HG02610 (cell line): ENCODE data around the gene ELOVL5.
A peak's percentile ranks its signal among the peaks of the same experiment; 100 is the strongest.
"Not testable (repeated sequence)": the region's sequence is repeated elsewhere in the genome, so short reads cannot be mapped to it uniquely, and the experiment has no call there.

Experiments used
- ATAC-seq: cut with Tn5 transposase; IDR thresholded peaks from one replicate; pipeline ENCODE4 v1.9.1; 2021; ENCODE audit warnings: mild to moderate bottlenecking, moderate library complexity; ENCODE audit not compliant: unreplicated experiment

ELOVL5 gene

GRCh38 chr6:53331678-53332077 is 17.1 kb downstream of the ELOVL5 start:
- no peak for ATAC-seq

- no peak for ATAC-seq
Measured at GRCh38 chr6:53330137-53330536, 18.6 kb downstream of the ELOVL5 start.

DNA sequence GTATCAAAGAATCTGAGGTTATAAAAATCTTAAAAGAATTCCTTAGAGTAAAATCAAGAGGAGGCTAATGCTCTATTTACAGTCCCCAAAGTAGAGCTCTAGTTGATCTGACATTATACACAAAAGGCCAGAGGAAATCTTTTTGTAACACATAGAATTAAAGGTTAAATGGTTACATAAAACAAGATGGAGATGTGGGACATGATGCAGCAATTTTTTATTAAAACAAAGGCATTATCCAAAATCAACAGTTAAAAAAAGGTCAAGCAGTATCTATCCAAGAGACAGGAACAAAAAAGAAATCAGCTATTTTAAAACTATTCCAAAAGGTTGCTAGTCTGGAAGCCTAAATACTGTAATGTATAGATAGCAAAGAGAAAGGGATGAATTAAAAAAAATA is 20.4 kb downstream of the ELOVL5 start:
- ATAC-seq, result no peak

DNA sequence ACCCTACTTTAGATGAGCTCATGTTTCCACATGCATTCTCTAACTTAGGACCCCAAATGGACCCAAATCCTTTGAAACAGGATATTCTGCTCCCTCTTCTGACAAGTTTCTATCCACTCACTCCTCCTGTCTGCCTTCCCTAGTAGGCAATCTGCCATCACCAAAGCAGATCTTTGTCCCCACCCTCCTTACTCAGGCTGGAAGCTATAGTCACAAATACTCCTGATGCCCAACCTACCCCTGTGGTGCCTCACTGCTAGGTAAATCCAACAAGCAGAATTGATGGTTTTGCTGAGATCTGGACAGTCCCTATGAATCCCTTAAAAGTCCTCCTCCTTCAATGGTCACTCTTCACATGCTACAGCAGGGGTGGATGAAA is 21.7 kb downstream of the ELOVL5 start:
- ATAC-seq, result no peak

GRCh38 chr6:53326372-53327016 is 22.3 kb downstream of the ELOVL5 start:
- no peak for ATAC-seq

- no peak for ATAC-seq
Measured at GRCh38 chr6:53325785-53326184, 23.0 kb downstream of the ELOVL5 start.

- ATAC-seq, result no peak
Measured at GRCh38 chr6:53322188-53323029, 26.3 kb downstream of the ELOVL5 start.

GRCh38 chr6:53321701-53322100 is 27.0 kb downstream of the ELOVL5 start:
- no peak for ATAC-seq

GRCh38 chr6:53320964-53321363 is 27.8 kb downstream of the ELOVL5 start:
- no peak for ATAC-seq

DNA sequence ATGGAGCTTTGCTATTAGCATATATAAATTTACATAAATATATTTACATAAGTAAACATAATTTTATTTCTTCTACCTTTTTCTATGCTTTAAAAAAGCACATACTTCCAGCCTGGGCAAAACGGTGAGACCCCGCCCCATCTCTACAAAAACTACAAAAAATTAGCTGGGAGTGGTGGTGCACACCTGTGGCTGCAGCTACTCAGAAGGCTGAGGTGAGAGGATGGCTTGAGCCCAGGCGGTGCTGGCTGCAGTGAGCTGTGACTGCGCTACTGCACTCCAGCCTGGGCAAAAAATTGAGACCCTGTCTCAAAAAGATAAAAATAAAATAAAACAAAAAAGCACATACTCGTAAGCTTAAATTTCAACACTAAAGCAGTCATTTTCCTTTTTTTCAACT is 30.3 kb downstream of the ELOVL5 start:
- no peak for ATAC-seq

- ATAC-seq, result no peak
Measured at GRCh38 chr6:53317861-53318260, 30.9 kb downstream of the ELOVL5 start.

DNA sequence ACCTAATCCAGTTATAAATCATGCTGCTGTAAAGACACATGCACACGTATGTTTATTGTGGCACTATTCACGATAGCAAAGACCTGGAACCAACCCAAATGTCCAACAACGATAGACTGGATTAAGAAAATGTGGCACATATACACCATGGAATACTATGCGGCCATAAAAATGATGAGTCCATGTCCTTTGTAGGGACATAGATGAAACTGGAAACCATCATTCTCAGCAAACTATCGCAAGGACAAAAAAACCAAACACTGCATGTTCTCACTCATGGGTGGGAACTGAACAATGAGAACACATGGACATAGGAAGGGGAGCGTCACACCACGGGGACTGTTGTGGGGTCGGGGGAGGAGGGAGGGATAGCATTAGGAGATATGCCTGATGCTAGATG is 31.5 kb downstream of the ELOVL5 start:
- ATAC-seq, result not testable (repeated sequence)

- ATAC-seq, result no peak
Measured at GRCh38 chr6:53316142-53316541, 32.6 kb downstream of the ELOVL5 start.

DNA sequence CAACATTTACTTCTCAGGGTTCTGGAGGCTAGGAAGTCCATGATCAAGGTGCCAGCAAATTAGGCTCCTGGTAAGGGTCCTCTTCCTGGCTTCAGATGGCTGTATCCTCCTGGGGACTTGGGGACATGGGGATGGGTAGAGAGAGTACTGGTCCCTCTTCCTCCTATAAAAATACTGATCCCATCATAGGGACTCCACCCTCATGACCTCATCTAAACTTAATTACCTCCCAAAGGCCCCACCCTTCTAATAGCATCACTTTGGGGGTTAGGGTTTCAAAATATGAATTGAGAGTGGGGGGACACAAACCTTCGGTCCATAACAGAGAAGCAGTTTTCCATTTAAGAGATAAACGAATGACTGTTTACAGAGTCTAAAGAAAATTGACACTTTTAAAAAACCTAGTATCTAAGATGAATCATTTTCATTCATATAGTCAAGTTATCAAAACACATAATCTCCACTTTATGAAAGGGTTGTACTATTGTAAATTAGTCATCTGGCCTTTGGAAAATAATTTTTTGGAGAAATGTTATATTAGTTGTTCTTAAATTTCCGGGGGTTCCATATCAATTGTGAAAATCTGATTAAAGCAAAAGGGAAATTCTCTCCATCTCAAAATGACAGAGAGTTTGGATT is 33.5 kb downstream of the ELOVL5 start:
- ATAC-seq, result no peak

DNA sequence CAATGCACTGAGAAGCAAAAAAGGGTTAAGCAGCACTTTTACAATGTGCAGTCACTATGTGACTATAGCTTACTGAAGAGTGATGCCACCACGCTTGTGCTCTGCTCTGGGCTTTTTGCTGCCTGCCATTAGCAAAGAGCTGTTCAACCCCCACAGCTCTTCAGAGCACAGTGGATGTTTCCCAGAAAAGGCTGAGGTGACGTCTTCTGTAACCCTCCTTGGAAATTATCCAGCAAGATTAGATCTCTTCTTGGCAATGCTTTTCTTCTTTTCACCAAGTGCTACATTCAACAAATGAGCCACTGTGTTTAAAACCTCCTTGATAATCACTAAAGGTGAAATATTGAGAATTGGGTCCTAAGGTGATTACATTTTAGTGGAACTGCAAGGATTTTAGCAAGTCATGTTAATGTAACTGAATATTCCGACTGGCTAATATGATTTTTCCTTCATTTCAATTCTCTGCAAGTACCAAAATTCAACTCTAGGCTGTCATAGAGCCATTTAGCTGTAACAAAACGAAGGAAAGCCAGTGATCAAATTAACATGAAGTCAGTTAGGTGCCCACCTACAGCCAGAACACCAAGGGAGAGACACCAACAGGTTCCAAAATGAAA is 34.9 kb downstream of the ELOVL5 start:
- ATAC-seq, result no peak

GRCh38 chr6:53312355-53312754 is 36.4 kb downstream of the ELOVL5 start:
- peak; percentile 39 for ATAC-seq

DNA sequence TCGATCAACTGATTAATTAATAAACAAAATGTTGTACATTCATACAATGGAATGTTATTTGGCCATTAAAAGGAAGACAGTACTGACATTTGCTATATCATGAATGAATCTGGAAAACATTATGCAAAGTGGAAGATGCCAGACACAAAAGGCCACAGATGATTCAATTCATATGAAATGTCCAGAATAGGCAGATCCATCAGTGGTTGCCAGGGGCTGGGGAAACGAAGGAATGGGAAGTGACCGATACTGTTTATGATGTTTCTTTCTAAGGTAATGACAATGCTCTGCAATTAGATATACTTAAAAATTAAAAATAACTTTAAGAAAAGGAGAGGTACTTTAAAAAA is 37.2 kb downstream of the ELOVL5 start:
- ATAC-seq, result no peak

- ATAC-seq, result no peak
Measured at GRCh38 chr6:53310771-53311585, 37.8 kb downstream of the ELOVL5 start.

DNA sequence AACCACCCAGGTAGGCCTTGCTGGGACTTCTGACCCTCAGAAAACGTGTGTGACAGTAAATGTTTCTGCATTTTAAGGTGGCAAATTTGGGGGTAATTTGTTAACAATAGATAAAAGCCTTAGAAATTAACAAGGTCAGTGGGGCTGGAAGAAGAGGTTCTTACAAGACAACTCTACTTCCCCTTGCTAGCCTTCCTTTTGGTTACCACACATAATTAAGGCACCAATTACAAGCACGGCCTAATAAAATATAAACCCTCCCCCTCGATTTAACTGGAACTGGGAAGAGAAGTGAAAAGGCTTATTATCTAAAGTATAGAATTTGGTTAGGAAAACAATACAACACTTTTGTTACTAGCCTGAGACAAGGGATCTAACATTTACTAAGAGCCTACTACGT is 38.8 kb downstream of the ELOVL5 start:
- ATAC-seq, result no peak

DNA sequence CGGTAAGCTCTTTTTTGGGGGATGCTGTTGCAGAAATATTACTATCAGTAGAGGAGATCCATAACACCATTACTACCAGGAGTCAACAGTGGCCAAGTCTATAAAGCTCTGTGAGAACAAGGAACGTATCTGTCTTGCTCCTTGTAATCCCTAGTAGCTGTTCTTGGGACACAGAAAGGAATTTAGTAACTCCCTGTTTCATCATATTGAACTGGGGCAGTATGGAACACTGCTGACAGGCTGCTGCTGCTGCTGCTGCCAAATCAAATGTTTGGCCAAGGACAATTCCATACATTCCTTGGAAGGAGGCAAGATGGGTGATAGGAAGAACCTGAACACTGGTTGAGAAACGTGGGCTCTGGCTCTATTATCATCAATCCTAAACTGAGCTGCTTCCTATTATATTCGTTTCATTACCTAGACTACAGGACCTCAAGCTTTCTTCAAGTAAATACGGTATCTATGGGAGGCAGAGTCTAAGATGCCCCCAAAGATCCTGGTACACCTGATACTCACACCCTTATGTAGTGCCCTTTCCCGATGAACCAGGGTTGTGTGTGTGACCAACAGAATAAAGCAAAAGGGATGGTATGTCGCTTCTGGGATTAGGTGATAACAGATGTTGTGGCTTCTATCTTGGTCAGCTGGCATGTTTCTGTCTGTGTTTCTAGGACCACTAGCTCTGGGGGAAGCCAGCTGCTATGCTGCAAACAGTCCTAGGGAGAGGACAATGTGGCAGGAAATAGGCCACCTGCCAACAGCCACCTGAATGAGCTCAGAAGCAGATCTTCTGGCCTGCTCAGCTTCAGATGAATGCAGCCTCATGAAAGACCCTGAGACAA is 39.5 kb downstream of the ELOVL5 start:
- ATAC-seq, result peak; percentile 39
